K562 (cell line): ENCODE data around the gene CDYL2. TPM values are rescaled to one million over a fixed set of nuclear protein-coding genes. Genes with fewer than 3 reads are reported as not detected.

Experiments used
- ATAC-seq: fragments of 200-7000 bp; cut with Tn5 transposase; 3 replicates; pipeline ENCODE4 v1.9.1; 2020; ENCODE audit warnings: moderate library complexity
- BruUV-seq: library from RNA; stranded (reverse); fragments of 400-500 nt; replicated peaks from 2 replicates; lab custom pipeline; 2021; lab: Mats Ljungman, UMichigan
- CTCF ChIA-PET: fragments of 300-600 bp; formaldehyde crosslinking; extraction: SDS; loops from one replicate; lab custom pipeline; 2021; ENCODE audit warnings: low intra/inter-chr PET ratio; lab: Yijun Ruan, JAX
- POLR2A ChIA-PET: fragments of 300-600, 350-650 bp; sonication (Branson Sonifier 250); formaldehyde crosslinking; extraction: SDS; loops from one replicate; lab custom pipeline; 2021; ENCODE audit warnings: antibody characterized with exemption, inconsistent platforms; lab: Yijun Ruan, JAX
- DNase-seq, 4 experiments: peaks; one replicate each; pipeline versions ENCODE4 v3.0.0 to v3.0.0-alpha.2; 2011 to 2018; ENCODE audit warnings: low spot score in 3 of 4, mixed read lengths in 3 of 4; ENCODE audit errors: extremely low read depth in 1 of 4
- FAIRE-seq: peaks from 2 replicates; lab custom pipeline; 2011; peaks lifted over from hg19 to GRCh38; lab: Jason Lieb, UNC
- H2AFZ ChIP-seq: 2 replicates; pipeline ENCODE4 v1.6.0; 2011; ENCODE audit warnings: low read depth, low read length, control low read depth, inconsistent platforms
- H3K27ac ChIP-seq: fragments of 200-600 bp; 3 replicates; pipeline ENCODE4 v1.8.0; 2011; ENCODE audit warnings: low read depth, mild to moderate bottlenecking, control low read depth, inconsistent platforms, low read length, moderate library complexity, mixed read lengths; ENCODE audit errors: extremely low read depth
- H3K27me3 ChIP-seq, 2 experiments: fragments of 300-600 bp in 1 of 2; 2 replicates in 1 of 2; 3 replicates in 1 of 2; pipeline versions ENCODE4 v1.6.0 to v1.8.0; 2011; ENCODE audit warnings: inconsistent platforms in 2 of 2, low read length in 2 of 2, mild to moderate bottlenecking in 1 of 2, mixed read lengths in 1 of 2, moderate library complexity in 1 of 2; ENCODE audit not compliant: control insufficient read depth in 2 of 2, insufficient read depth in 2 of 2
- H3K36me3 ChIP-seq: fragments of 300-600 bp; 3 replicates; pipeline ENCODE4 v1.8.0; 2011; ENCODE audit warnings: mild to moderate bottlenecking, low read length, inconsistent platforms; ENCODE audit not compliant: control insufficient read depth, insufficient read depth
- H3K4me1 ChIP-seq, 2 experiments: fragments of 200-600 bp in 1 of 2; replicated peaks in 1 of 2; 2 replicates in 1 of 2; 3 replicates in 1 of 2; pipeline versions ENCODE4 v1.5.1 to v1.8.0; 2011; ENCODE audit warnings: inconsistent platforms in 2 of 2, low read length in 2 of 2, mild to moderate bottlenecking in 1 of 2, mixed read lengths in 1 of 2, moderate library complexity in 1 of 2; ENCODE audit not compliant: control insufficient read depth in 2 of 2, insufficient read depth in 2 of 2
- H3K4me2 ChIP-seq: 2 replicates; pipeline ENCODE4 v1.6.1; 2011; ENCODE audit warnings: low read length, control low read depth, inconsistent platforms, mixed read lengths; ENCODE audit not compliant: insufficient read depth
- H3K4me3 ChIP-seq: fragments of 200-600 bp; sonication (generic), shearing (Covaris generic); 2 replicates; pipeline ENCODE4 v1.5.1; 2016; ENCODE audit warnings: control low read depth, inconsistent platforms
- H3K79me2 ChIP-seq: fragments of 200-600 bp; 3 replicates; pipeline ENCODE4 v1.8.0; 2011; ENCODE audit warnings: low read length, inconsistent platforms; ENCODE audit not compliant: control insufficient read depth, insufficient read depth
- H3K9ac ChIP-seq, 2 experiments: 2 replicates each; pipeline versions ENCODE4 v1.6.0 to v1.6.1; 2011; ENCODE audit warnings: low read depth in 2 of 2, low read length in 2 of 2, control low read depth in 1 of 2, inconsistent platforms in 1 of 2, mild to moderate bottlenecking in 1 of 2, mixed read lengths in 1 of 2; ENCODE audit not compliant: insufficient read depth in 1 of 2
- H3K9me1 ChIP-seq: one replicate; pipeline ENCODE4 v1.6.0; 2011; ENCODE audit warnings: inconsistent platforms, mild to moderate bottlenecking, low read length, moderate library complexity; ENCODE audit not compliant: control insufficient read depth, insufficient read depth
- H3K9me3 ChIP-seq: replicated peaks from 2 replicates; pipeline ENCODE4 v1.5.1; 2011; ENCODE audit warnings: low read depth, low read length, inconsistent platforms; ENCODE audit not compliant: control insufficient read depth, insufficient read depth
- H4K20me1 ChIP-seq: replicated peaks from 2 replicates; pipeline ENCODE4 v1.6.1; 2011; ENCODE audit warnings: low read length, inconsistent platforms, mixed read lengths; ENCODE audit not compliant: control insufficient read depth, insufficient read depth
- DEAF1 ChIP-seq: fragments of 450-650 bp; formaldehyde crosslinking; IDR thresholded peaks from 2 replicates; pipeline ENCODE4 v1.4.0; 2020; ENCODE audit warnings: mild to moderate bottlenecking, moderate library complexity
- E2F6 ChIP-seq, 2 experiments: IDR thresholded peaks; 2 replicates each; pipeline ENCODE4 v1.6.1; 2011; ENCODE audit warnings: borderline replicate concordance in 1 of 2, control low read depth in 1 of 2, low read depth in 1 of 2, low read length in 1 of 2, mild to moderate bottlenecking in 1 of 2, mixed read lengths in 1 of 2, moderate library complexity in 1 of 2; ENCODE audit not compliant: insufficient read depth in 1 of 2, insufficient read length in 1 of 2, poor library complexity in 1 of 2, severe bottlenecking in 1 of 2; ENCODE audit errors: extremely low read depth in 1 of 2
- GABPA ChIP-seq: fragments of 200-800 bp; sonication (Bioruptor generic); conservative IDR thresholded peaks from 2 replicates; pipeline ENCODE4 v1.6.1; 2016; ENCODE audit warnings: low read depth, missing genetic modification characterization, missing compliant biosample characterization
- GTF2A2 ChIP-seq: IDR thresholded peaks from 2 replicates; pipeline ENCODE4 v1.6.1; 2016; ENCODE audit warnings: mild to moderate bottlenecking, missing genetic modification characterization, missing compliant biosample characterization
- IRF2 ChIP-seq: sonication (generic); formaldehyde crosslinking; IDR thresholded peaks from 2 replicates; pipeline ENCODE4 v1.8.1; 2022; ENCODE audit warnings: mild to moderate bottlenecking, missing genetic modification reagents
- RFX5 ChIP-seq: IDR thresholded peaks from 2 replicates; pipeline ENCODE4 v1.6.1; 2011; ENCODE audit warnings: low read depth, mild to moderate bottlenecking, improper control_type of control experiment, low read length
- SP2 ChIP-seq: IDR thresholded peaks from 2 replicates; pipeline ENCODE4 v1.6.1; 2011; ENCODE audit warnings: mild to moderate bottlenecking, low read depth, low read length, moderate library complexity; ENCODE audit not compliant: poor library complexity, severe bottlenecking; ENCODE audit errors: extremely low read depth
- STAT5A ChIP-seq: IDR thresholded peaks from 2 replicates; pipeline ENCODE4 v1.6.1; 2012; ENCODE audit warnings: low read length, inconsistent platforms, borderline replicate concordance
- ZNF121 ChIP-seq: sonication (generic); formaldehyde crosslinking; conservative IDR thresholded peaks from 2 replicates; pipeline ENCODE4 v1.8.0; 2022; ENCODE audit warnings: missing genetic modification reagents
- ZNF143 ChIP-seq: sonication (generic); formaldehyde crosslinking; IDR thresholded peaks from 2 replicates; pipeline ENCODE4 v1.9.0; 2022; ENCODE audit warnings: mild to moderate bottlenecking, missing genetic modification reagents
- ZNF589 ChIP-seq: fragments of 200-800 bp; sonication (Bioruptor generic); IDR thresholded peaks from 2 replicates; pipeline ENCODE4 v1.6.1; 2016; ENCODE audit warnings: low read depth, missing genetic modification characterization, missing compliant biosample characterization
- ZNF639 ChIP-seq, 2 experiments: fragments of 200-800 bp in 1 of 2; sonication (Bioruptor generic) in 1 of 2; sonication (generic) in 1 of 2; formaldehyde crosslinking in 1 of 2; IDR thresholded peaks in 1 of 2; conservative IDR thresholded peaks in 1 of 2; 2 replicates each; pipeline versions ENCODE4 v1.5.0 to v1.6.1; 2016 to 2020; ENCODE audit warnings: missing compliant biosample characterization in 1 of 2, missing genetic modification characterization in 1 of 2, missing genetic modification reagents in 1 of 2
- WGBS: fragments of 100-300 bp; shearing (Covaris generic); methylation state at CpG from one replicate; pipeline ENCODE4 v1.1.6; 2016; ENCODE audit warnings: low coverage, mixed read lengths; ENCODE audit not compliant: insufficient coverage; ENCODE audit errors: missing lambda C conversion rate; 5-methylcytosine and 5-hydroxymethylcytosine counted together
- in situ Hi-C: fragments of 300-500 bp; cut with MboI; formaldehyde crosslinking; loops from 4 replicates; pipeline ENCODE4 v1.15.0; 2018; ENCODE audit warnings: inconsistent platforms, mixed read lengths
- intact Hi-C: fragments of 100-400 bp; cut with micrococcal nuclease; formaldehyde crosslinking; loops from 2 replicates; pipeline ENCODE4 v1.14.2; 2022
- polyA plus RNA-seq, 8 experiments: library from polyadenylated mRNA; depleted of rRNA in 4 of 8; stranded (reverse) in 5 of 8; unstranded in 3 of 8; fragments of >200 nt; fragmentation: Nextera tagmentation in 2 of 8; fragmentation: Illumina TruSeq in 1 of 8; extraction: Ambion mirVana in 2 of 8; extraction: Trizol in 1 of 8; gene quantifications; 2 replicates each; pipeline versions ENCODE4 v1.2.1 to v1.2.3, GENCODE V29; 2011 to 2014; ENCODE audit warnings: inconsistent platforms in 1 of 8, missing spikeins in 1 of 8
- total RNA-seq, 7 experiments: library from RNA; depleted of rRNA in 6 of 7; stranded (reverse); fragments of >200 nt in 6 of 7; fragmentation: Illumina TruSeq in 2 of 7; extraction: Trizol in 2 of 7; gene quantifications; 2 replicates each; pipeline versions ENCODE4 v1.2.1 to v1.2.3, GENCODE V29; 2011 to 2021; ENCODE audit warnings: low replicate concordance in 1 of 7

Gene CDYL2
- total and polyA plus RNA-seq, 9 of the 15 experiments (the other 6 are each of a cell fraction or from before 2014, with no cell fraction given): under 0.01 to 0.04 (median 0.01) TPM; not detected in 6

DNA sequence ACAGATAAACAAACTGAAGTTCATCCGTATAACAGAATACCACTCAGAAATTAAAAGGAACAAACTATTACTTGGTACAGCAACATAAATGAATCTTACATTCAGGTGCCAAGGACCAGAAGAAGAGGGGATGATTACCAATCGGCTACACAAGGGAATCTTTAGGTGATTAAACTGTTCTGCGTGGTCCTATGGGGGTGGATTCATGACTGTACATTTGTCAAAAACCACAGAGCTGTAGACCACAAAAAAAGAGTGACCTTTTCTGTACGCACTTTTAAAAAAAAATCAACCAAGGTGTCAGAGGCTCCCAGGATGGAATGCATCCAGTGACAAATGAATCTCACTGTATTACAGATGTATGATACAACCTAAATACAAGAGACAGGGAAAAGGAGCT lies 110.8 kb downstream of the CDYL2 start:
- WGBS: 1% methylated on average over 4 of the region's 4 CpGs
- no peak for ATAC-seq
- no peaks in the 10 kb centered on the region for H3K79me2 ChIP-seq
- ChIA-PET POLR2A (no interaction called here), CTCF (no interaction called here)
- H3K27me3 ChIP-seq: no peaks in the 10 kb centered on the region
- no peak overlapping the region for H3K27ac ChIP-seq
- no TSS peak for BruUV-seq
- no peak for DNase-seq
- no peak for TF ChIP-seq ZNF143 (CRISPR knock-in tag)
- TF ChIP-seq ZNF589 (CRISPR knock-in tag): no peak
- no peak for TF ChIP-seq RFX5
- no peak for TF ChIP-seq IRF2 (CRISPR knock-in tag)
- no peak for TF ChIP-seq STAT5A
- no peak for TF ChIP-seq SP2
- H3K36me3 ChIP-seq: no peaks in the 10 kb centered on the region
- no peak overlapping the region for H3K9ac ChIP-seq
- H2AFZ ChIP-seq: no peak overlapping the region
- no peaks in the 10 kb centered on the region for H4K20me1 ChIP-seq
- no peak overlapping the region for H3K4me3 ChIP-seq
- no peaks in the 10 kb centered on the region for H3K9me1 ChIP-seq
- no peaks in the 10 kb centered on the region for H3K9me3 ChIP-seq
- in situ Hi-C loops (no loop called here), intact Hi-C loops (no loop called here)
- FAIRE-seq: no peak
- H3K4me1 ChIP-seq: no peaks in the 10 kb centered on the region
- no peak overlapping the region for H3K4me2 ChIP-seq

- DNase-seq: no peak
- Histone ChIP-seq H3K4me3 (no peak overlapping the region), H4K20me1 (no peaks in the 10 kb centered on the region), H3K4me2 (no peak overlapping the region), H3K36me3 (no peaks in the 10 kb centered on the region), H3K9me1 (no peaks in the 10 kb centered on the region), H3K9me3 (no peaks in the 10 kb centered on the region), H3K79me2 (no peaks in the 10 kb centered on the region), H2AFZ (no peak overlapping the region), H3K4me1 (no peaks in the 10 kb centered on the region), H3K9ac (no peak overlapping the region), H3K27me3 (no peaks in the 10 kb centered on the region), H3K27ac (no peak overlapping the region)
- no peak for FAIRE-seq
- WGBS: 3% methylated on average over 2 of the region's 2 CpGs
- ChIA-PET CTCF (no interaction called here), POLR2A (no interaction called here)
- ATAC-seq: no peak
- intact Hi-C loops: no loop called here
- no TSS peak for BruUV-seq
- in situ Hi-C loops: no loop called here
- TF ChIP-seq ZNF121 (CRISPR knock-in tag) (no peak), ZNF639 (CRISPR knock-in tag; conservative IDR thresholded peaks at IDR 0.05 in 1 of 2, IDR thresholded peaks at IDR 0.05 in 1 of 2) (no peak), GABPA (tag) (no peak), DEAF1 (CRISPR knock-in tag) (no peak), GTF2A2 (no peak), E2F6 (IDR thresholded peaks at IDR 0.05; ENCODE audit: borderline replicate concordance in 1 of 2, extremely low read depth in 1 of 2, insufficient read depth in 1 of 2, insufficient read length in 1 of 2, low read depth in 1 of 2, low read length in 1 of 2, poor library complexity in 1 of 2, severe bottlenecking in 1 of 2) (no peak)
These were observed 112.1 kb downstream of the CDYL2 start for GRCh38 chr16:80692270-80692669.
